AG09309 (cell line): Measurements from ENCODE around the gene SHC4.

ENCODE experiments used
- DNase-seq: peaks from one replicate; pipeline ENCODE4 v3.0.0-alpha.2; 2010; ENCODE audit warnings: low read depth
- H3K4me3 ChIP-seq: 2 replicates; pipeline ENCODE4 v1.5.1; 2011; ENCODE audit warnings: mild to moderate bottlenecking, low read depth, low read length, moderate library complexity; ENCODE audit not compliant: control insufficient read depth
- CTCF ChIP-seq: IDR thresholded peaks from 2 replicates; pipeline ENCODE4 v1.5.1; 2011; ENCODE audit warnings: mild to moderate bottlenecking, low read depth, low read length, inconsistent platforms; ENCODE audit not compliant: insufficient read depth, control insufficient read depth; ENCODE audit errors: missing control alignments

The SHC4 gene

GRCh38 chr15:48962662-48963523 is 826 bp downstream of the SHC4 start:
- DNase-seq, result no peak
- peak overlapping the region; percentile 73 for H3K4me3 ChIP-seq

GRCh38 chr15:48955967-48956366 is 7.8 kb downstream of the SHC4 start:
- TF ChIP-seq CTCF, result no peak
- no peak for DNase-seq
- H3K4me3 ChIP-seq, result no peak overlapping the region

More at GRCh38 chr15:48962662-48963523, 826 bp downstream of the SHC4 start:
- no peak for TF ChIP-seq CTCF

DNA sequence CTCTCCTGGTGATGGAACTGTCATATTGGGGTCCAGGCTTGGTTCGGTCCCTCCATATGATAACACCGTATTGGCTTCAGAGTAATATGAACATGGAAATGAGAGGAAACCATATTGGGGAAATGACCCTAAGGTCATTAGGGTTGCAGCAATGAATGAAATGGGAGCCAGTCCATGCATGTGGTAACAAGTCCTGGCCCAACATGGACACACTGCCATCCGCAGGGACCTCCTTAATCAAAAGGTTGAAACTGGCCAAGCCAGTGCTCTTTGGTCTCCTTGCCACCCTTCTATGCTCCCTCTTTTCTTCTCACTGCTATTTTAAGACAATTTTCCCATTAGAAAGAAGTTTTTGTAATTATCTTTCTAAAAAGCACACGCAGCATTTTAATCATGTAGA is 8.3 kb downstream of the SHC4 start:
- no peak for DNase-seq
- TF ChIP-seq CTCF, result no peak
- no peak overlapping the region for H3K4me3 ChIP-seq

DNA sequence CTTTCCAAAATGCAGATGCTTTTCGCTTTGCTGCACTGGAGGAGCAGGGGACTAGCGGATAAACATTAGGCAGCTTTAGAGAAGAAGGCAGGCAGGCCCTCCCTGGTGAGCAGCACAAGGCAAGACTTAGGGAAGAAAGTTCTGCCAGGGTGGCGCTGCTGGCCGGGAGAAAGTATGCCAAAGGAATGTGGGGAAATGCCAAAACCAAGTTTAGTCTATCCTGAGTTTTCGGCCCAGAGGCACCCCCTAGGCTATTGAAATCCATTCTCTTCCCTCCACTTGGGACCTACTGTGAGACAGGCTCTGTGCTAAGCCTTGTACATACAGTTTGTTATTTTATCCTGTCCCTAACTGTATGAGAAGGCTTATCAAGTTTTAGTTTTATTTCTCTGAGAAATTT is 9.2 kb downstream of the SHC4 start:
- TF ChIP-seq CTCF, result peak; percentile 16
- no peak for DNase-seq
- no peak overlapping the region for H3K4me3 ChIP-seq

DNA sequence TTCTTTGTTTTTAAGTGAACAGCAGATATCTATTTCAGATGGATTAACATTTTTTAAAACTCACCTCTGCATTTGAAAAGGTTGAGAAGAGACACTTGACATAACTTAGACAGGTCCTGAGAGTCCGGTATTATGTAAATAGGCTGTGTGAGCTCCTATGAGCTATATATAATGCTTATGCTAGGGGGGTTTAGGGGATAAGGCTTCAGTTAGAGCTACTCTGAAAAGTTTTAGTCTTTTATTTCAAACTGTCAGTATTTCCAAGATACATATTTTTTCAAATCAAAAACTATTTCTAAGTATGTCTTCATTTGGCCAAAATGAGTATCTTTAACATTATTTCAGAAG is 16.9 kb downstream of the SHC4 start:
- no peak for DNase-seq
- no peak overlapping the region for H3K4me3 ChIP-seq
- TF ChIP-seq CTCF, result no peak

GRCh38 chr15:48946074-48946839 is 17.5 kb downstream of the SHC4 start:
- H3K4me3 ChIP-seq, result no peak overlapping the region
- TF ChIP-seq CTCF, result no peak
- DNase-seq, result no peak
